DND-41 (cell line): ENCODE results near the gene MROH7.

Experiments used
- EZH2 ChIP-seq: IDR thresholded peaks from 3 replicates; pipeline ENCODE4 v1.6.1; 2012; ENCODE audit warnings: borderline replicate concordance, low read depth, mild to moderate bottlenecking, moderate library complexity, low read length, inconsistent platforms; ENCODE audit not compliant: severe bottlenecking
- TF ChIP-seq, protein P1 (sequence below): IDR thresholded peaks from 2 replicates; pipeline ENCODE4 v1.5.1; 2012; ENCODE audit warnings: borderline replicate concordance, low read length, moderate library complexity, mild to moderate bottlenecking; ENCODE audit not compliant: poor library complexity, severe bottlenecking; ENCODE audit errors: extremely low read depth

- TF ChIP-seq, protein P1, sequence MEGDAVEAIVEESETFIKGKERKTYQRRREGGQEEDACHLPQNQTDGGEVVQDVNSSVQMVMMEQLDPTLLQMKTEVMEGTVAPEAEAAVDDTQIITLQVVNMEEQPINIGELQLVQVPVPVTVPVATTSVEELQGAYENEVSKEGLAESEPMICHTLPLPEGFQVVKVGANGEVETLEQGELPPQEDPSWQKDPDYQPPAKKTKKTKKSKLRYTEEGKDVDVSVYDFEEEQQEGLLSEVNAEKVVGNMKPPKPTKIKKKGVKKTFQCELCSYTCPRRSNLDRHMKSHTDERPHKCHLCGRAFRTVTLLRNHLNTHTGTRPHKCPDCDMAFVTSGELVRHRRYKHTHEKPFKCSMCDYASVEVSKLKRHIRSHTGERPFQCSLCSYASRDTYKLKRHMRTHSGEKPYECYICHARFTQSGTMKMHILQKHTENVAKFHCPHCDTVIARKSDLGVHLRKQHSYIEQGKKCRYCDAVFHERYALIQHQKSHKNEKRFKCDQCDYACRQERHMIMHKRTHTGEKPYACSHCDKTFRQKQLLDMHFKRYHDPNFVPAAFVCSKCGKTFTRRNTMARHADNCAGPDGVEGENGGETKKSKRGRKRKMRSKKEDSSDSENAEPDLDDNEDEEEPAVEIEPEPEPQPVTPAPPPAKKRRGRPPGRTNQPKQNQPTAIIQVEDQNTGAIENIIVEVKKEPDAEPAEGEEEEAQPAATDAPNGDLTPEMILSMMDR = no peak
- no peak for TF ChIP-seq EZH2
Observed at GRCh38 chr1:54611621-54612020, 30.0 kb upstream of the MROH7 start.
